K562 (cell line): ENCODE results near the gene CRLF1. TPM values are rescaled to one million over a fixed set of nuclear protein-coding genes. Genes with fewer than 3 reads are reported as not detected.

ENCODE experiments used
- BRD4 ChIP-seq: fragments of 200-600 bp; sonication (generic); IDR thresholded peaks from 2 replicates; pipeline ENCODE4 v1.6.1; 2017; ENCODE audit warnings: inconsistent platforms
- CEBPZ ChIP-seq: fragments of 150-350 bp; IDR thresholded peaks from 2 replicates; pipeline ENCODE4 v1.6.1; 2014; ENCODE audit warnings: low read depth, mild to moderate bottlenecking, low read length, borderline replicate concordance
- CREBBP ChIP-seq: IDR thresholded peaks from one replicate; pipeline ENCODE4 v1.6.1; 2012; ENCODE audit warnings: low read depth, mild to moderate bottlenecking, control low read depth, inconsistent platforms, low read length
- CREM ChIP-seq: IDR thresholded peaks from 2 replicates; pipeline ENCODE4 v1.6.1; 2014; ENCODE audit warnings: antibody characterized with exemption, low read depth
- DACH1 ChIP-seq: fragments of 450-650 bp; IDR thresholded peaks from 2 replicates; pipeline ENCODE4 v1.6.1; 2018; ENCODE audit not compliant: partially characterized antibody
- HES1 ChIP-seq: fragments of 450-650 bp; IDR thresholded peaks from 2 replicates; pipeline ENCODE4 v1.6.1; 2016; ENCODE audit warnings: low read depth, mild to moderate bottlenecking, moderate library complexity
- MEF2A ChIP-seq: IDR thresholded peaks from 2 replicates; pipeline ENCODE4 v1.6.1; 2011; ENCODE audit warnings: low read depth, mild to moderate bottlenecking, low read length, moderate library complexity; ENCODE audit not compliant: control insufficient read depth
- OTX1 ChIP-seq: fragments of 450-650 bp; formaldehyde crosslinking; IDR thresholded peaks from 2 replicates; pipeline ENCODE4 v1.4.0; 2022; ENCODE audit warnings: mild to moderate bottlenecking
- PATZ1 ChIP-seq: fragments of 250-450 bp; sonication (Bioruptor Pico); IDR thresholded peaks from 2 replicates; pipeline ENCODE4 v1.5.0; 2020; ENCODE audit warnings: mild to moderate bottlenecking, borderline replicate concordance
- PCBP1 ChIP-seq: fragments of 200-400 bp; formaldehyde crosslinking; IDR thresholded peaks from 2 replicates; pipeline ENCODE4 v1.6.1; 2018; ENCODE audit warnings: mild to moderate bottlenecking, low read depth, low read length; ENCODE audit not compliant: poor library complexity, severe bottlenecking
- RBM25 ChIP-seq: fragments of 200-400 bp; formaldehyde crosslinking; IDR thresholded peaks from 2 replicates; pipeline ENCODE4 v1.6.1; 2018; ENCODE audit warnings: low read length, low read depth, moderate library complexity; ENCODE audit not compliant: severe bottlenecking
- ZBTB43 ChIP-seq: sonication (generic); formaldehyde crosslinking; IDR thresholded peaks from 2 replicates; pipeline ENCODE4 v1.8.0; 2023; ENCODE audit warnings: mild to moderate bottlenecking, missing genetic modification reagents
- ZBTB49 ChIP-seq: sonication (generic); formaldehyde crosslinking; IDR thresholded peaks from 2 replicates; pipeline ENCODE4 v1.8.0; 2022; ENCODE audit warnings: missing genetic modification reagents, mild to moderate bottlenecking, borderline replicate concordance
- ZKSCAN1 ChIP-seq: fragments of 150-350 bp; IDR thresholded peaks from 2 replicates; pipeline ENCODE4 v1.6.1; 2016; ENCODE audit warnings: low read depth, low read length
- ZNF217 ChIP-seq: sonication (generic); formaldehyde crosslinking; IDR thresholded peaks from 2 replicates; pipeline ENCODE4 v1.8.0; 2022; ENCODE audit warnings: mild to moderate bottlenecking, missing genetic modification reagents
- ZNF764 ChIP-seq: fragments of 250-450 bp; sonication (Bioruptor Pico); IDR thresholded peaks from 2 replicates; pipeline ENCODE4 v1.4.0; 2020; ENCODE audit warnings: low read depth, mild to moderate bottlenecking, moderate library complexity
- polyA plus RNA-seq, 8 experiments: library from polyadenylated mRNA; depleted of rRNA in 4 of 8; stranded (reverse) in 5 of 8; unstranded in 3 of 8; fragments of >200 nt; fragmentation: Nextera tagmentation in 2 of 8; fragmentation: Illumina TruSeq in 1 of 8; extraction: Ambion mirVana in 2 of 8; extraction: Trizol in 1 of 8; gene quantifications; 2 replicates each; pipeline versions ENCODE4 v1.2.1 to v1.2.3, GENCODE V29; 2011 to 2014; ENCODE audit warnings: inconsistent platforms in 1 of 8, missing spikeins in 1 of 8
- total RNA-seq, 7 experiments: library from RNA; depleted of rRNA in 6 of 7; stranded (reverse); fragments of >200 nt in 6 of 7; fragmentation: Illumina TruSeq in 2 of 7; extraction: Trizol in 2 of 7; gene quantifications; 2 replicates each; pipeline versions ENCODE4 v1.2.1 to v1.2.3, GENCODE V29; 2011 to 2021; ENCODE audit warnings: low replicate concordance in 1 of 7

CRLF1 gene
- total and polyA plus RNA-seq, 9 of the 15 experiments (the other 6 are each of a cell fraction or from before 2014, with no cell fraction given) = 0.85 to 3.6 (median 1.7) TPM

- TF ChIP-seq ZBTB43 (CRISPR knock-in tag) (no peak), ZNF217 (CRISPR knock-in tag) (no peak), BRD4 (no peak), ZNF764 (no peak), PATZ1 (CRISPR knock-in tag) (no peak), DACH1 (peak; percentile 28), ZBTB49 (no peak), ZKSCAN1 (peak; percentile 81; the same call in 1 of the 2 replicates), CREBBP (no peak), CEBPZ (no peak), MEF2A (peak; percentile 67), PCBP1 (no peak), CREM (peak; percentile 84), HES1 (peak; percentile 64; the same call in 1 of the 2 replicates), OTX1 (no peak), RBM25 (no peak)
Measured at GRCh38 chr19:18543814-18544475, 62.7 kb downstream of the CRLF1 start (continued).
